ENCODE measurements around the gene FAM53B.

Gene FAM53B

DNA sequence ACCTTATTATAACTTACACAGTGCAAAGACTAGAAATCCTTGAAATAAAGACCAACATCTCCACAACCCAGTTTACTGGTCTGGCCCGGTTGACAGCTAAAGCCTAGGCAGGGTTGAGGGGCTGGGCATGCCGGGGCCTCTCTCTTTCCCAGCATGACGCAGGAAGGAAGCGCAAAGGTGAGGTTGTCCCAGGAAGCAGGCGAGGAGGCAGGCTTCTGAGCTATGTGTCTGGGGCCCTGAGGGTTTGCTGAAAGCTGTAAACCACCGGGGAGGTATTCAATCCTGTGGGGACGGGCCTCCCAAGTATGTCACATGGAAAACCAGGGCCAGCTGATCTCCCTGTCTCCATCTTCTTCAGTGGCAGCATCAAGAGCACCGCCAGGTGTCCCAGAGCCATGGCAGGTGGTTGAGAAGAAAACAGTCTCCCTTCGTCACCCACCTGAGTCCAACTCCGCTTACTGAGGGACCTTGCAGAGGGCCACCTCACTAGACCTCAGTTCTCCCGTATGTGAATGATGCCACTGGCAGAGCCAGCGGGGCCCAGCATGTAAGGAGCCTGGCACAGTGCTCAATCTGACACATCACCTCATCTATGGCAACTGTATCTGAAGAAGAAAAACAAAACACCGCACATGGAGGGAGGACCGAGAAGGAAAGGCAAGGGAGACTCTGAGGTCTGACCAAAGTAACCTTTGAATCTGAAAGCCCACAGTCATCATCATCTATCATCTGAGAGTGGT is 49.5 kb downstream of the FAM53B start:
- no peak for DNase-seq

DNA sequence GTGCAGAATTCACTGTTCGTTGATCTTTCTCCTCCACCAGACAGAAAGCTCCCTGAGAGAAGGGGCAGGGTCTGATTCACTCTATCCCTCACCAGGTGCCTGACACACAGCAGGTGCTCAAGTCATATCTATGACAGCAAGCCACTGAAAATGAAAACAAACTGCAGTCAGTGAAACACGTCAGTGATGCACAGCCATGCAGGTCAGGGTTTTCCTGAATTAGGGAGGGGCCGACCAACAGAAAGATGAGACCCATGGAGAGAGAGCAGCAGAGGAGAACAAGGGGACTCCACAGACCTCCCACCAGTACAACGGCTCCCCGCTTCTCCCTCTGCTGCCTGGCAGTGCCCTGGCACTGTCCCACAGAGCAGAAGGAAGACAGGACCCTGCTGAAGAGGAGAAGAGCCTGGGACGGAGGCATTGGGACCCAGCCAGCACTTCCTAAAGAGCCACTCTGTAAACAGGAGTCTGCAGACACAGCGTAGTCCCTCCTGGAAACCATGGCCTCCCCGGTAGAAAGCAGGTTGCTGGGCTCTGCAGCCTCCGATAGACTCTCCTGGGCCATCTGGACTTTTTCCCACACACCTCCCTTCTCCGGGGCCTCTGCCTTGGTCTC is 50.3 kb downstream of the FAM53B start:
- no peak for DNase-seq

DNA sequence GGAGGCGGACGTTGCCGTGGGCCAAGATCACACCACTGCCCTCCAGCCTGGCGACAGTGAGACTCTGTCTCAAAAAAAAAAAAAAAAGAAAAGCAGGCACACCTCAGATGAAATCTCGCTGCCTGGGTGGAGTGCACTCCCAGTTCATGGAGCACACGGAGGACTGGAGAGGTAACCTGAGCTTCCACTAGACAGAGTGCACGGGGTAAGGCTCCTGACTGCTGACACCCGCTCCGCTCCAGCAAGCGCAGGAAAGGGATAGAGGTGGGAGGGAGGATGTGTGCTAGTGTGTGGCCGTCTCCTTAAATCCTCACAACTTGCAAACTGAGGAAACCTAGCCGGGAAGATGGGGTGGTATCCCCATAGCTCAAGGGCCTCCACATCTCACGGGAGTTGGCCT is 50.8 kb downstream of the FAM53B start:
- DNase-seq = no peak

DNA sequence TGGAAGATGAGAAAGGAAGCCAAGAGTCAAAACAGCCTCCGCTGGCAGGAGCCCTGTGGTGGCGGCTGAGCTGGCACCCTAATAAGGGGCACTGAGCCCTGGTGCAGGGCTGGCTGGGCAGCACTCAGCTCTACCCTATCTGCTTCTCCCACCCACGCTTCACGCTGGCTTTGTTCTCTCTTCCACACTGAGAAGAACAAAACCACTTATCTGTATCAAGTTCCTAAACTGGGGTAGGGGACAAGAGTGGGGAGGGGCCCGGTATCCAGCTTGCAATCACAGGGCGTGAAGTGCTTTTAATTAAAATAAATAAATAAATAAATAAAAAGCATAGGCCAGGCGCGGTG is 52.1 kb downstream of the FAM53B start:
- no peak for DNase-seq

DNA sequence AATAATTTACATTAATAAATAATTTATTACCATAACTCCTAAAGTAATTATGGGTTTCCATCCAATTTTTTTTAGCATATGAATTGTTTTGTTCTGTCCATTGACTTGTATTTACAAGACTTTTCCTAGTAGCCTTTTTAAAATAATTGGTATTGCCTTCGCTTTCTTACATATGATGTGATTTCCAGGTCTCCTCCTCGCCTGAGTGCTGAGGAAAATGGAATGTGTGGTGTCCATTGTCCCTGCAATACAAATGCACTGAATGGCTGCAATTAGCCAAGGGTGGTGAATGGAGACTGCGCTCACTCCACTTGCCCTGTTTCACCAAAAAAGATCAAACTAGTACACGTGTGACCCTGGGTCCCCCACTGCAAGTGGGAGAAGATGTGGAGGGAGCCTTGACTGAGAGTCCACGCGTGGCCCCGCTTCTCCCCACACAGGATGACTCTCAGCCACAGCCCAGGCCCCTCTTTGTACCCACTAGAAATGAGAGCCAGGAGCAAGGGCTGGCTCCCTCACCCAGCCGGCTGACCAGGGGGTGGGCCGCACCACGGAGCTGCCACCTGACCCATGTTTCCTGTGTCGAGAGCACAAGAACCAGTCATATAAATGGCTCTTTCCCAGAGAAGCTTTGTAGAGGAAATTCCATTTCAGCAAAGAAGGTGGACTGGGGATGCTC is 52.6 kb downstream of the FAM53B start:
- DNase-seq = no peak

DNA sequence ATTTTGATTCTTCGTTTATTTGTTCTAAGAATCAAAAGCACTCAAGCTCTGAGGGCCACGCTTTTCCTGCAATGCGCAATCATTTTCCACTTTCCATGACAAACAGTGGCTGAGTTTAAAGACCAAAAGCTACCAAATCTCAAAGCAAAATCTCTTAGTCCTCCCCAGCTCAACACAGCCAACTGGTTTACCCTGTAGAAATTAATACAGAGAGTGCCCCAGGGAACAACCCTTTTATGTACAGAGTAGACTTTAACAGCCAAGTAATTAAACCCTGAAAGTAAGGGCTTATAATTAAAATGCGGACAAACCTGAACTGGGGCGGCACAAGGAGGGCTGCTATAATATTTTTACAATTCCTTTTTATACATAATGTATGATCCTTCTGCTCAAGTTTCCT is 53.2 kb downstream of the FAM53B start:
- DNase-seq = no peak

DNA sequence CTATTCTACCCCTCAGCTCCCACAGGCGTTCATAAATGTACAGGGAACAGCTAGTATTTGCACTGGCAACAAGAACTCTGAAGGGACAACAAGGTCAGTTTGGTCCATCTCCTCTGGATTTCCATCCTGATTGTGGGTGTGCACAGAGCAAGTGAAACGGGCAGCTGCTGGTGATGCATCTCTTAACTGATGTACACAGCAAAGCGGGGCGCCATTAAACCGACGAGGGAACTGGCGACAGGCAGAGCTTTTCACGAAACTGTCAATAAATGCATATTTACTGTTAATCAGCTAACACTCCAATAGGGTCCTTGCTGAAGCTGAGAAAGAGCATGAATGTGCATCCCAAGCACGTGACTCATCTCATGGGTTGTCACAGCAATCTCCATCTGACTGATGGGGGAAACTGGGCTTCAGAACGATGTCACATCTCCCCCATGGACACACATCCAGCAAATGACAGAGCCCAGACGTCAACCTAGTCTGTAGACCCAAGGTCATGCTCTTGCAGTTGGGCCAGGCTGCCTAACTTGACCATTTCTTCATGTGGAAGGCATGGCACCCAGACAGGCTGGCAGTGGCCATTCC is 54.2 kb downstream of the FAM53B start:
- DNase-seq = no peak

DNA sequence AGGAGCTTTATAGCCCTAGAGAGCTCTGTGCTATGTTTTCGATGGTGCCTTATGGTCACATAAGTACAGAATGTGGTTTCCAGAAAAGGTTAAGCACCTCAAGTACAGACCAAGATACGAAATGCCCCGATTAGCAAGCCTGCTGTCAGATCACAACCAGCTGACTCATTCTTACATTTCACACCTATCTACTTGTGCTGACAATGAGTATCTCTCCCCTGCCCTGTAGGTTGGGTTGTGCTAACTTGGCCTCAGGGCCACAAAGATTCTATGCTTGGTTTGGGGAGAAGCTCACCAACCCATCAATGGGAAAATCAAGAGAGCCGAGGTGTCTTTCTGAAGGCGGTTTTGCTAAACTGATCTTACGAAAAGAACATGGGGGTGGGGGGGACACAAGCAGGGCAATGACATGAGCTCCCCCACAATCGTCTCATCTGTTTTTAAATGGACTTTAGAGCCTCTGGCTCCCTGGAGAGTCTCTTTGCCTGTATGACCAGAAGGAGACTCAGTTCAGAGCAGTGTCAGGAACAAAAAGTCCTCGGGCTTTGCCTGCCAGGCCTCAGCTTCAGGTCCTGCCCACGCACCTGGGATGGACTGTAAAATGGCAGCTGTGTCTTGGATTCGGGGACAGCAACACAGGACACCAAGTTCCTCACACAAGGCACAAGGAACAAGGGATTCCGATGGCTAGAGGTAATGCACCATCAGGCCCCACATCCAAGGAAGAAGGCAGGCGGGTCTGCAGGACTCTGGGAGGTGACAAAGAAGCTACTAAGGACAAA is 55.1 kb downstream of the FAM53B start:
- DNase-seq = peak; percentile 59

DNA sequence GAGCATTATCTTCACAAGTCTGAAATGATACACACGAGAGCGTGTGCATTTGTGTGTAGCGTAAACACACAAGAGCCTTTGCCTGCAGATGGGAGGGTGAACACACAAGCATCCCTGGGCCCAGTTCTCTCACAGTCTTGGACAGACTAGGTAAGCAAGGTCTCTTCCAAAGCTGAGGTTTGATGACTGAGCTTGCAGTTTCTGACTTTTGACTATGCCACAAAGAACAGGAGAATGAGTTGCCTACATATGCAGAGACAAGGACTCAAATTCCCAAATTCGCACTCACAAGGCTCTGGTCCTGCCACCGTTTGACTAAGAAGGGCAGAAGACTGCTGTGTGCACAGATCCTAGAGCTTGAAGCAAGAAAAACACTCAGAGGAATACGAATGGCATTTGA is 55.8 kb downstream of the FAM53B start:
- DNase-seq = no peak

DNA sequence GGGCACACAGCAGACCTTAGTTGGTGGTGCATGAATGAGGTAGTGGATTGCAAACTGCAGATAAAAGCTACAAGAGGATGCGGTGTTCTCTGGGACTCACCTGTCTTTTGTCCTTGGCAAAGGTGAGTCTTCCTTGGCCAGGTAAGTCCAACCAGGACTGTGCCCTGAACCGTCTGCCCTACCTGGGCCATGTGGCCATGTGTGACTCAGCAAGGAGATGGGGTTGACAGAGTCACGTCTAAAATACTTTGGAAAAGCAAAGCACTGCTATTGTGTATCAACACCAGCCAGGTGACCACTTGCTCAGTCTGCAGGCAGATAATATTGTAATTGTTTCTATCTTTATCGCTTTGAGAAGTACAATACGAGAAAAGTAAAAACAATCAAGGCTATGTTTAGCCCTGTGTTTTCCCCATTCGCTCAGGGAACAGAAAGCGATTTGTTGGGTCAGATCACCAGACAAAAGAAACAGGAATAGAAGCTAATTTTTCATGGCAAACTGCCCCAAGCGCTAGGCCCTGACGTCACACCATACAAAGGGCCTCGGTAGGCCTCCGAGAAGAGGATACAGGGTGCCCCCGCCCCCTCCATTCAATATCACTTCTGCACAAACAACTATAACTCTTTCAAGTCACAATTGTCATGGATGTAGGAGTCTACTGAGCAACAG is 57.3 kb downstream of the FAM53B start:
- DNase-seq = no peak

DNA sequence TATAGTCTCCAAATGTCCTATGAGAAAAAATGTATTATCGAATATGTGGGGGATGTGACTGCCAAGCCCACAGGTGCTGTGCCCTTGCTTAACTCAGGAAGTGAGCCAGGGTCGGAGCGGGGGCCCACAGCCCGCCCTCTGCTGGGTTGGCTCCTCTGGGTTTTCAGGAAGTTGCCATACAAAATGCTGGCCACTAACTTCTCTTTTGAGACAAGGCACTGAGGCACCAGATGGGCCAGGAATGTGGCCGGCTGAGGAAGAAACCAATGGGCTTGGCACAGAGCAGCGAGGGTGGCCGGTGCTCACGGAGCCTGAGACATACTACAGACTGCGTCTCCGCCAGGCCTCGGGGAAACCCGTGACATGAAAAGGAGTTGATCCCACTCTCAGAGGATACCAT is 58.9 kb downstream of the FAM53B start:
- DNase-seq = peak; percentile 55

DNA sequence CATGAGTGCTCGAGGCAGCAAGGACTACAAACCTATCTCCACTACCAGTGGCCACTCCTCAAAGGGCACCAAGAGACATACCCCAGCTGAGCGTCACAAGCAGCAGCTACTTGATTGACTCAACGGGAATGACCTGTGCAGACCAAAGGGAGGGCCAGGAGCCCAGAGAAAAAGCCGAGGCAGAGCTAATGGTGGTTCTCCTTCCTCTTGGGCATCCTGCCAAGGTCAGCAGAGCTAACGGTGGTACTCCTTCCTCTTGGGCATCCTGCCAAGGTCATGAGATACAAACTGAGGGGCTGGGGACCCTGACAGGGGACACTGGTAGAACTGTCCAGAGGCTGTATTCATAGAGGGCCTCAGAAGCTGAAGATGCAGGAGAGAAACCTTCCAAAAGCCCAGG is 60.4 kb downstream of the FAM53B start:
- DNase-seq = no peak

DNA sequence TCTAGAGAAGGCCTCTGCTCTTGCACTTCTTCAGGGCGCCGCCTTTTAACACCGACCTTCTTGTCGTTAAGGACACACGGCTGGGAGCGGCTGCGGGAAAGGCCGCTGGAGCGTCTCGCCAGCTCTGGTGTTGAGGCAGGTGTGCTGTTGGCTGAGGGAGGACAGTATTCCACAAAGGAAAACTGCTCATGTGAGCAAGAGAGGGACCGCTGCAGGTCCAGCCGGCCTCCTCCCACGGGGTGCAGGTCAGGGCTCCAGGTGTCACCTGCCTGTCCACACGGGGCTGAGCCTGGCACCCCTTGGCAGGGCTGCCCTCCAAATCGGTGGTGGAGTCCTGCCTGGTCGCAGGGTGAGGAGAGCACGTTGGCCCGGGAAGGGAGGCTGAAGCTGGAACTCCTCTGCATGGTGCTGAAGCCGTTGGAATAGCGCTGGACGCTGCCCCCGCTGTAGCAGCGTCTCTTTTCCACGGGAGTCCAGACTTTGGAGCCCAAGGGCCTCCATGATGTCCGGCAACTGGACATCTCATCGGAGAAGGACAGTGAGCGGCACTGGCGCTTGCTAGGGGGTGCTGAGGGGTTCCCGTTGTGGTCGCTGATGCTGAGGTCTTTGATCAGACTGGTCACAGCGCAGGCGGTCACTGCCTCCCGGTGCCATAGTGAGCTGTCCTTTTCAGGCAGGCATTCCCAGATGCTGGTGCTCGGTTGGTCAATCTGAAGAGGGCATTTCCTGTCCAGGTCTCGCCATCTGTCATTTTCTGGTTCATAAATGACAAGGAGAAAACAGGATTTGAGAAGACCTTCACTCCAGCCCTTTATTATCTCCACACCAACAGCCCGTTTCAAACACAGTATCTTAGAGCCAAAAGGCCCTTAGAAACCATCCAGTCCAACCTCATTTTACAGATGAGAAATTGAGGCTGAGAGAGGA is 62.3 kb downstream of the FAM53B start:
- no peak for DNase-seq

DNA sequence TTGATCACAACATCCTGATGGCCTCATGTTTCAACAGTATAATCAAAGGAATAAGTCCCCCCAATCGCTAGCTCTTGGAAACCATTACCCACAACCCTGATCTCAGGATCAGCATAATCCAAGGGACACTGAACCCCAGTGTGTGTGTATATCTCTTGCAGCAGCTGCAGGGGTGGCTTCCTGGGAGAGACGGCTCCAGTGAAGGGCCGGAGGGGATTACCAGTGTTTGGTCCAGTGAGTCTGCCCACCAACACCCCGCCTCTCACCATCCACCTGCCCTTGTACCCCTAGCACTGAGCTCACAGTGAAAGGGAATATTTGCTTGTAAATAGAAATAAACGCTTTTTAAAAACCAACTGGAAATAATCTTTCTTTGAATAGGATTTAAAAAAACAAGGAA is 63.1 kb downstream of the FAM53B start:
- DNase-seq = no peak

DNA sequence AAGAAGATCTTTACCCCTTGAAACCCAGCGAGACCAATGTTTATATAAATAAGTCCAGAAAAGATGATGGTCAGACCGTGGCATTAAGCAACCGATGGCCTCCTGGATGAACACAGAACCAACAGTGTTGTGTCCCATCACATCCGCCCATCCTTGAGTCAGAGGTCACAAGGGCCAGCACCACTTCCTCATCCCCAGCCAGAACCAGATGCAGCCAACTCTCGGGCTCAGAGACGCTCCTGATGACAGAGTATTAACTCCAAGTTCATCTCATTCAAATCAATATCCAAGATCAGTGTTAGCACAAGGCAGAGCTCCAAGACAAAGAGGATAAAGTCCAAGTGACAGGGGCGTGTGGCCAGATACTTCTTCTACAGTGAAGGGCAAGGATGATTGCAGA is 63.5 kb downstream of the FAM53B start:
- DNase-seq = no peak

DNA sequence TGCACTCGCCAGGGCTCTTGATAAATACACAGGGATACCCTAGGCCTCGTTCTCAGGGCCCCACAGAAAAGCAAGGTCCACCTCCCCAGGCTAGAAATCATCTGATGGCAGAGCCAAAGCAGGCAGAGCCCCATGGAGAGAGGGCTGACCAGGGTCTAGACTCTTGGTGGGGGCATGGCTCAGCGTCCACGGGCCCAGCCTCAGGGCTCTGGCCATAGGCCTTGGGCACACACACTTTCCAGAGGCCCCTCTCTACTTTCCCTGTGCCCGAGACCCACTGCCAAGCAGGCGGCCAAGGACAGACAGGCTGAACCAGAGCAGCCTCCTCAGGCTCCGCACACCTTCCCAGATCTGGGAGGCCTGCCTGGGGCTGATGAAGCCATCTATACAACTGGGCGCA is 64.8 kb downstream of the FAM53B start:
- DNase-seq = no peak

DNA sequence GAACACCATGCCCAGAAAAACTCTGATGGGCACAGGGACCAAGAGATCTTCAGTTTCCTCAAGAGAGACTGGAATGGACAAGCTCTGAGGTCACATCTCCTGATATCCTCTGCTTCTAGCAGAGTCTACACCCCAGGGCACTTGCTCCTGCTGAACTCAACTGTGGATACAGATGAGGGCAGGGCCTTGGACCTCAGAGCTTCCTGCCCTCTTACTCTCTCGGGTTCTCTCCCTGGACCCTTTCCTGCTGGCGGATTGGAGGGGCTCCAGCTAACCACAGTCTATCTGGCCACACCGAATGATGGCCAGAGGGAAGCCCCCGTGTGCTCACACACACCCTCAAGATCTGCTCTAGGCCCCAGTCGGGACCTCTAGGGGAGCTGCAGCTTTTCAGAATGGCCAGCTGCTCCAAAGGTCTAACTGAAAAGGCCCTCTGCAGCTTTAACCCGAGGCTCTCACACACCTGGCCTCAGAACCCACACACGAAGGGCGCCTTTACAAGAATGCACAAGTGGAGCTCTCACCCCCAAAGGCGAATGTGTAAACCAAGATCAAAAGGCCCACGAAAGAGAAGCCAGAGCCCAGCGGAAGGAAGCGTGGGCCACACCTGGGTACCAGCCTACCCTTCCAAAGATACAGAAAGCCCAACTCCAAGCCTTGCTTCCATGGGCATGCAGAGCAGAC is 65.5 kb downstream of the FAM53B start:
- DNase-seq = peak; percentile 73

DNA sequence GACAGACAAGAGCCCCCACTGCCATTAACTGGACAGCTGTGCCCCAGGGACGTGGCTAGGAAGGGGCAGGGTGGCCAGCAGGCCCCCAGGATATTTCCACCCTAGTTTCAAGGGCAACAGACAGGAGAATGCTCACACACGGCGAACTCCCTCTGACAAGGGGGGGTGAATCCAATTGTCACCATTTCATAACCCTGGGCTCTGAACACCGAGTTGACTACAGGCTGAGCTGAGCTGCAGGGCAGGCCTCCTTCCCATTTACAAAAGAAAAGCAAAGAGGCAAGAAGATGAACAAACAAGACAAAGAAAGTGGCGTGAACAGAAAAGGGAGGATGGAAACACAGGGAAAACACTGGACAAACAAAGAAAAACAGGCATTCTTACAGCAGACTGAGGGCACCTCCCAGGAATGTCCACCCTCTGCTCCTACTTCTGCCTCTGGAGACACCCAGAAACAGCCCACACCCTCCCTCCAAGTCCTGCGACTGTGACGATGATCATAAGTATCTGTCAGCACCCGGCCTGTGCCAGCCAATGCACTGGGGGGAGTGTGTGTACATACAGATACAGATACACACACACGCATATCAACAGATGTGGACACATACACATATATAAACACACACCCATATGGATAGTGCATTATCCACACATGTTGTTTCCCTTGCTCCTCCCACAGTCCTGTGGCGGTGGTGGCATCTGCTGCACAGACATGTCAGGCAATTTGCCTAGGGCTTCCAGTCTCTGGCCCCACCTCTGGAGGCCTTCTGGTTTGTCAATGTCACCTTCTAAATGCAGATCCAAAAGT is 66.2 kb downstream of the FAM53B start:
- no peak for DNase-seq

DNA sequence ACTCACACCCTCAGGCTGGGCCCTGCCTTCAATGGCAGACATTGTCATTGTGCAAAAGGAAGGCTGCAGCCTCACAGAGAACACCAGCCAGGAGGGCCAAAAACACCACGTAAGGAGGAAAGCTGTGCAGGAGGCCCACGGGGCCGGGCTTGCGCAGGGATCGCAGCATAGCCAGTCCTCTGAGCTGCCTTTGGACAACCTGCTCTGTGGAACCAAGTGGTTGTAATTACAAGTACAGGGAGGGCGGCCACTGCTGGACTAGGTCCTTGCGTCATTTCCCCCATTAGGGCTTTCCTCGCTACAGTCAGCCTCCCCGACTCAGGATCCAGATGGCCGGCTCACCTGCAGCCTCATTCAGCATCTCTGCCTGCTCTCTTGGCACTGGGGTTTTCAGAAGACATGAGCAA is 66.9 kb downstream of the FAM53B start:
- DNase-seq = no peak
